ENCODE measurements around the gene CCL15.
"Not testable (repeated sequence)": the region's sequence is repeated elsewhere in the genome, so short reads cannot be mapped to it uniquely, and the experiment has no call there.

The CCL15 gene

GRCh38 chr17:36001110-36001771, at the start of gene CCL15:
TSS of gene CCL15 (minus strand) at chr17:36001553. CDS start at chr17:36001492, 61 bp downstream.
- no peak for DNase-seq

GRCh38 chr17:36049643-36050042, 48.3 kb upstream of the CCL15 start:
- no peak for DNase-seq

- no peak for DNase-seq
Observed at GRCh38 chr17:36048066-36048465, 46.7 kb upstream of the CCL15 start.

GRCh38 chr17:36036235-36036634, 34.9 kb upstream of the CCL15 start:
- no peak for DNase-seq

- DNase-seq: no peak
Observed at GRCh38 chr17:36034127-36034526, 32.8 kb upstream of the CCL15 start.

GRCh38 chr17:36030956-36031355, 29.6 kb upstream of the CCL15 start:
- DNase-seq: no peak

GRCh38 chr17:36027761-36028160, 26.4 kb upstream of the CCL15 start:
- DNase-seq: no peak

GRCh38 chr17:36024106-36024869, 22.9 kb upstream of the CCL15 start:
- DNase-seq: no peak

GRCh38 chr17:36019423-36019822, 18.1 kb upstream of the CCL15 start:
- DNase-seq: no peak

- no peak for DNase-seq
Observed at GRCh38 chr17:36017799-36018198, 16.4 kb upstream of the CCL15 start, which contains the start of gene CCL23. TSS of gene CCL23 (minus strand) at chr17:36017972. CDS start at chr17:36017897, 75 bp downstream.

GRCh38 chr17:36016555-36016954, 15.2 kb upstream of the CCL15 start:
- DNase-seq: no peak

- not testable (repeated sequence) for DNase-seq
Observed at GRCh38 chr17:36015895-36016294, 14.5 kb upstream of the CCL15 start.

GRCh38 chr17:36014946-36015345, 13.6 kb upstream of the CCL15 start:
- no peak for DNase-seq

GRCh38 chr17:36011201-36011600, 9.8 kb upstream of the CCL15 start:
- DNase-seq: no peak

GRCh38 chr17:36008998-36009665, 7.8 kb upstream of the CCL15 start:
- DNase-seq: no peak

- no peak for DNase-seq
Observed at GRCh38 chr17:36004594-36005108, 3.3 kb upstream of the CCL15 start.

- DNase-seq: no peak
Observed at GRCh38 chr17:36002631-36003030, 1.3 kb upstream of the CCL15 start.

- no peak for DNase-seq
Observed at GRCh38 chr17:36001862-36002603, 680 bp upstream of the CCL15 start.

- DNase-seq: no peak
Observed at GRCh38 chr17:36000732-36001109, 632 bp downstream of the CCL15 start.

GRCh38 chr17:35998756-35999155, 2.6 kb downstream of the CCL15 start:
- DNase-seq: no peak

GRCh38 chr17:35998018-35998545, 3.3 kb downstream of the CCL15 start:
- no peak for DNase-seq

GRCh38 chr17:35995346-35995745, 6.0 kb downstream of the CCL15 start:
- not testable (repeated sequence) for DNase-seq

- DNase-seq: no peak
Observed at GRCh38 chr17:35991075-35991474, 10.3 kb downstream of the CCL15 start.
